ENCODE results near the gene GATD1. TPM values are rescaled to one million over a fixed set of nuclear protein-coding genes. Genes with fewer than 3 reads are reported as not detected.
A peak's percentile ranks its signal among the peaks of the same experiment; 100 is the strongest.

GATD1 gene
- total RNA-seq (2014; rRNA removed; shearing (Covaris generic)) (28.0 and 51.0 TPM in 2 replicates), polyA plus RNA-seq (2016; fragmentation: Nextera tagmentation; extraction: Ambion mirVana) (39.3 and 44.9 TPM in 2 replicates)
- long read RNA-seq, full-length matches to known transcripts: 1 of 6 reads
- long read RNA-seq, partial matches to known transcripts: 1 of 6 reads
- long read RNA-seq, other reads (novel, unspliced or antisense): 4 of 6 reads

GRCh38 chr11:777288-778255 lies at the start of gene GATD1:
GATD1 (minus strand) TSS chr11:777487; CDS start chr11:777462, 25 bp downstream.
- no peaks in the 10 kb centered on the region for H3K9me2 ChIP-seq (ENCODE audit: insufficient read depth)
- no peaks in the 10 kb centered on the region for H3K9me3 Mint-ChIP-seq
- peak within 1 kb of the TSS; percentile 78; the same call in 1 of the 2 replicates for H2AFZ ChIP-seq
- H3K4me1 ChIP-seq (ENCODE audit: insufficient read depth): peaks cover 11% of the 10 kb centered on the region; the same call in 1 of the 2 replicates
- peaks cover 6% of the 10 kb centered on the region; the same call in 1 of the 2 replicates for H3F3A ChIP-seq (replicated peaks; ENCODE audit: low read depth)
- peak within 1 kb of the TSS; percentile 87 for H3K4me3 ChIP-seq
- no peak for TF ChIP-seq ZNF331 (CRISPR knock-in tag; IDR thresholded peaks at IDR 0.05; ENCODE audit: low read depth)
- TF ChIP-seq POLR2AphosphoS5 (IDR thresholded peaks at IDR 0.05; ENCODE audit: low read depth): peak; percentile 86
- peak within 1 kb of the TSS; percentile 90 for H3K4me2 ChIP-seq
- no peak within 1 kb of the TSS for H3K27ac ChIP-seq (ENCODE audit: low read depth)
- H3K4me3 Mint-ChIP-seq: peak within 1 kb of the TSS; percentile 87
- H3K4me1 Mint-ChIP-seq: peaks cover 19% of the 10 kb centered on the region
- H3K36me3 ChIP-seq (ENCODE audit: insufficient read depth): no peaks in the 10 kb centered on the region; the same call in 1 of the 2 replicates
- H3K36me3 Mint-ChIP-seq (ENCODE audit: low read depth): peaks cover 11% of the 10 kb centered on the region
- H3K27ac Mint-ChIP-seq: peak within 1 kb of the TSS; percentile 82
- H4K20me1 ChIP-seq (replicated peaks; ENCODE audit: insufficient read depth): peaks cover 30% of the 10 kb centered on the region
- peak; percentile 93 for DNase-seq (ENCODE audit: low spot score)
- peaks cover 43% of the 10 kb centered on the region for H3K79me2 ChIP-seq (replicated peaks; ENCODE audit: insufficient read depth)
- peaks cover 16% of the 10 kb centered on the region for H3K27me3 Mint-ChIP-seq (ENCODE audit: insufficient read depth, low read depth, poor library complexity)
- ATAC-seq: peak; percentile 63
- no peaks in the 10 kb centered on the region for H3K27me3 ChIP-seq (ENCODE audit: insufficient read depth)

- ATAC-seq (no peak), DNase-seq (ENCODE audit: low spot score) (no peak)
- Histone ChIP-seq H3K79me2 (replicated peaks; ENCODE audit: insufficient read depth) (no peaks in the 10 kb centered on the region), H3K27me3 (ENCODE audit: insufficient read depth) (peaks cover 21% of the 10 kb centered on the region), H3K36me3 (ENCODE audit: insufficient read depth) (no peaks in the 10 kb centered on the region), H3K4me2 (peak overlapping the region; percentile 98), H3K4me3 (peak overlapping the region; percentile 82), H2AFZ (peak overlapping the region; percentile 78), H3F3A (replicated peaks; ENCODE audit: low read depth) (peaks cover 22% of the 10 kb centered on the region), H3K9me2 (ENCODE audit: insufficient read depth) (no peaks in the 10 kb centered on the region), H3K4me1 (ENCODE audit: insufficient read depth) (peaks cover 20% of the 10 kb centered on the region), H4K20me1 (replicated peaks; ENCODE audit: insufficient read depth) (peaks cover 6% of the 10 kb centered on the region; the same call in 1 of the 2 replicates), H3K27ac (ENCODE audit: low read depth) (0 out of 2 replicates have a peak overlapping the region, but pooled peaks have one; percentile 14)
- Mint-ChIP-seq H3K4me3 (peak overlapping the region; percentile 72), H3K9me3 (no peaks in the 10 kb centered on the region; the same call in 2 of the 3 replicates), H3K36me3 (ENCODE audit: low read depth) (peaks cover 7% of the 10 kb centered on the region; the same call in 1 of the 3 replicates), H3K4me1 (peaks cover 37% of the 10 kb centered on the region), H3K27me3 (ENCODE audit: insufficient read depth, low read depth, poor library complexity) (peaks cover 59% of the 10 kb centered on the region), H3K27ac (no peak overlapping the region)
- no peak for TF ChIP-seq ZNF462 (CRISPR knock-in tag; IDR thresholded peaks at IDR 0.05)
- TF ChIP-seq EZH2phosphoT487 (IDR thresholded peaks at IDR 0.05; ENCODE audit: unreplicated experiment): no peak
- no peak for TF ChIP-seq ETS1 (IDR thresholded peaks at IDR 0.05)
- no peak for TF ChIP-seq ZNF331 (CRISPR knock-in tag; IDR thresholded peaks at IDR 0.05; ENCODE audit: low read depth)
- TF ChIP-seq POLR2AphosphoS5 (IDR thresholded peaks at IDR 0.05; ENCODE audit: low read depth): no peak
- TF ChIP-seq ZNF114 (CRISPR knock-in tag; IDR thresholded peaks at IDR 0.05): no peak
- no peak for TF ChIP-seq CTCF (conservative IDR thresholded peaks at IDR 0.05; ENCODE audit: low read depth in 2 of 2)
- TF ChIP-seq JUNB (IDR thresholded peaks at IDR 0.05; ENCODE audit: unreplicated experiment): no peak
- TF ChIP-seq EZH2 (IDR thresholded peaks at IDR 0.05; ENCODE audit: low read depth, unreplicated experiment): no peak
- no peak for TF ChIP-seq CREB1 (CRISPR knock-in tag; IDR thresholded peaks at IDR 0.05; ENCODE audit: low read depth)
Measured at GRCh38 chr11:826836-827145, 49.5 kb upstream of the GATD1 start.

Measured in GM23338 (cell line).